ENCODE results near the gene MRPS16. TPM values are rescaled to one million over a fixed set of nuclear protein-coding genes. Genes with fewer than 3 reads are reported as not detected.

MRPS16 gene
- 26.1 and 31.6 TPM in 2 replicates for total RNA-seq

GRCh38 chr10:73252445-73253224 is at the start of gene MRPS16:
Gene MRPS16 (minus strand): TSS chr10:73252644. CDS start chr10:73252482, 162 bp downstream.

GRCh38 chr10:73246646-73247508 is 5.6 kb downstream of the MRPS16 start, which contains the start of gene DNAJC9:
Gene DNAJC9 (minus strand): TSS chr10:73247255. CDS start chr10:73247189, 66 bp downstream.

Other genes starting within 250 kb of the MRPS16 start
- gene P4HA1, start 155.8 kb downstream of the MRPS16 start, total RNA-seq = 153 and 163 TPM in 2 replicates
- gene NUDT13, start 142.2 kb downstream of the MRPS16 start, total RNA-seq = 1.0 and 1.7 TPM in 2 replicates
- 19.3 and 22.0 TPM in 2 replicates for gene ECD, start 84.6 kb downstream of the MRPS16 start, total RNA-seq
- gene FAM149B1, start 84.5 kb downstream of the MRPS16 start, total RNA-seq = 12.2 and 13.2 TPM in 2 replicates
- gene DNAJC9, start 5.4 kb downstream of the MRPS16 start, total RNA-seq = 7.1 and 7.7 TPM in 2 replicates
- 0.50 and 1.2 TPM in 2 replicates for gene CFAP70, start 106.2 kb upstream of the MRPS16 start, total RNA-seq
- gene ANXA7, start 161.4 kb upstream of the MRPS16 start, total RNA-seq = 55.0 and 56.0 TPM in 2 replicates
- gene MSS51, start 180.9 kb upstream of the MRPS16 start, total RNA-seq = 0.68 and 0.94 TPM in 2 replicates
- gene PPP3CB, start 243.4 kb upstream of the MRPS16 start, total RNA-seq = 34.5 and 40.9 TPM in 2 replicates